ENCODE data around the gene CPNE5. TPM values are rescaled to one million over a fixed set of nuclear protein-coding genes. Genes with fewer than 3 reads are reported as not detected.

Gene CPNE5
- total and polyA plus RNA-seq, 9 of the 15 experiments (the other 6 are each of a cell fraction or from before 2014, with no cell fraction given), result 0.14 to 1.0 (median 0.46) TPM; not detected in 2

DNA sequence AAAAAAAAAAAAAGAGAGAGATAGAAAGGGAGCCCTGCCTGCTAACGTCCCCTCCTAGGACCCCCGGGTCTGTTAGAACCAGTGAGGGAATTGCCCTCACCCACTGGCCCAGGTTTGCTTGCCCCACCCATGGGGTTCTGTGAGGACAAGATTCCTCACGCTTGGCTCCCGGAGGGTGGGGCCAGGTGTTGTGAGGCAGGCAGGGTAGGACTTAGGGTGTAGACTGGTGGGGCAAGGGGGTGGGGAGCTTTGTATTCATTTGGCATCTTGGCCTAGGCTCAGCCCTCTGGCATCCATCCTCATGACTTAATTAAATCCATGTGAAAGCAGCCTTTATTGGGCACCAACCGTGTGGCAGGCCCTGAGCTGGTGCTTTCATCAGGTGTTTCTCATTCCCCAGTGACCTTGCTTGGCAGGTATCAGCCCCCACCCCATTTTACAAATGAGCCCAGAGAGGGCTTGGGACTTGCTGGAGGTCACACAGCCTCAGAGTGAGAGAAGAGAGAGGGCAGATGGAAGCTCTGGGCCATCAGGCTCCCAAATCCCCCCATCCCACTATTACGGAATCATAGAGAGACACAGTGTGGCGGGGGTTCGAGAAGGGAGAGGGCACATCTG, 122.7 kb downstream of the CPNE5 start:
- FAIRE-seq (no peak), ATAC-seq (no peak), DNase-seq (ENCODE audit: extremely low read depth in 1 of 4, low spot score in 3 of 4) (no peak)
- Histone ChIP-seq H3K4me2 (ENCODE audit: insufficient read depth, low read length) (no peak overlapping the region), H3K36me3 (ENCODE audit: control insufficient read depth, insufficient read depth, low read length) (no peaks in the 10 kb centered on the region), H3K9me3 (replicated peaks; ENCODE audit: control insufficient read depth, insufficient read depth, low read depth, low read length) (no peaks in the 10 kb centered on the region), H3K4me1 (replicated peaks in 1 of 2; ENCODE audit: control insufficient read depth in 2 of 2, insufficient read depth in 2 of 2, low read length in 2 of 2) (peaks cover 0 to 9% of the 10 kb centered on the region in 2 experiments; a peak in 2 of 5 replicates), H3K27me3 (ENCODE audit: control insufficient read depth in 2 of 2, insufficient read depth in 2 of 2, low read length in 2 of 2) (peaks cover 35 to 83% of the 10 kb centered on the region in 2 experiments), H3K79me2 (ENCODE audit: control insufficient read depth, insufficient read depth, low read length) (no peaks in the 10 kb centered on the region), H2AFZ (ENCODE audit: low read depth, low read length) (no peak overlapping the region), H4K20me1 (replicated peaks; ENCODE audit: control insufficient read depth, insufficient read depth, low read length) (peaks cover 21% of the 10 kb centered on the region; the same call in 1 of the 2 replicates), H3K4me3 (no peak overlapping the region), H3K9me1 (ENCODE audit: control insufficient read depth, insufficient read depth, low read length) (no peaks in the 10 kb centered on the region), H3K27ac (ENCODE audit: extremely low read depth, low read depth, low read length) (no peak overlapping the region), H3K9ac (ENCODE audit: insufficient read depth in 1 of 2, low read depth in 2 of 2, low read length in 2 of 2) (no peak overlapping the region)
- no TSS peak for BruUV-seq (replicated peaks)
- in situ Hi-C loops (cut with MboI) (no loop called here), intact Hi-C loops (cut with micrococcal nuclease) (no loop called here)
- TF ChIP-seq ZFP36 (IDR thresholded peaks at IDR 0.05; ENCODE audit: low read depth, low read length, partially characterized antibody), result peak; percentile 46
- TF ChIP-seq RNF2 (IDR thresholded peaks at IDR 0.05), result no peak
- no peak for TF ChIP-seq ZNF699 (CRISPR knock-in tag; IDR thresholded peaks at IDR 0.05; ENCODE audit: insufficient replicate concordance)
- peak; percentile 36 for TF ChIP-seq RBM25 (IDR thresholded peaks at IDR 0.05; ENCODE audit: low read depth, low read length, severe bottlenecking)
- TF ChIP-seq XRCC5 (IDR thresholded peaks at IDR 0.05; ENCODE audit: low read depth, low read length), result no peak
- TF ChIP-seq, protein P1, sequence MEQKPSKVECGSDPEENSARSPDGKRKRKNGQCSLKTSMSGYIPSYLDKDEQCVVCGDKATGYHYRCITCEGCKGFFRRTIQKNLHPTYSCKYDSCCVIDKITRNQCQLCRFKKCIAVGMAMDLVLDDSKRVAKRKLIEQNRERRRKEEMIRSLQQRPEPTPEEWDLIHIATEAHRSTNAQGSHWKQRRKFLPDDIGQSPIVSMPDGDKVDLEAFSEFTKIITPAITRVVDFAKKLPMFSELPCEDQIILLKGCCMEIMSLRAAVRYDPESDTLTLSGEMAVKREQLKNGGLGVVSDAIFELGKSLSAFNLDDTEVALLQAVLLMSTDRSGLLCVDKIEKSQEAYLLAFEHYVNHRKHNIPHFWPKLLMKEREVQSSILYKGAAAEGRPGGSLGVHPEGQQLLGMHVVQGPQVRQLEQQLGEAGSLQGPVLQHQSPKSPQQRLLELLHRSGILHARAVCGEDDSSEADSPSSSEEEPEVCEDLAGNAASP (IDR thresholded peaks at IDR 0.05), result no peak
- no peak for TF ChIP-seq RBM22 (IDR thresholded peaks at IDR 0.05; ENCODE audit: low read depth, low read length, poor library complexity, severe bottlenecking)
- no peak for TF ChIP-seq ZNF263 (CRISPR knock-in tag; IDR thresholded peaks at IDR 0.05; ENCODE audit: borderline replicate concordance)
- WGBS (ENCODE audit: insufficient coverage, low coverage, missing lambda C conversion rate), result 1% methylated on average over 7 of the region's 8 CpGs
- ChIA-PET POLR2A (no interaction called here), CTCF (ENCODE audit: low intra/inter-chr PET ratio) (interaction anchor here (0.7 kb wide), 1 partner anchor 30 kb away, joined by 3 read pairs; no protein-coding TSS in a partner anchor)
